ENCODE results near the gene TBC1D22B.
"Not testable (repeated sequence)": the region's sequence is repeated elsewhere in the genome, so short reads cannot be mapped to it uniquely, and the experiment has no call there.

TBC1D22B gene

DNA sequence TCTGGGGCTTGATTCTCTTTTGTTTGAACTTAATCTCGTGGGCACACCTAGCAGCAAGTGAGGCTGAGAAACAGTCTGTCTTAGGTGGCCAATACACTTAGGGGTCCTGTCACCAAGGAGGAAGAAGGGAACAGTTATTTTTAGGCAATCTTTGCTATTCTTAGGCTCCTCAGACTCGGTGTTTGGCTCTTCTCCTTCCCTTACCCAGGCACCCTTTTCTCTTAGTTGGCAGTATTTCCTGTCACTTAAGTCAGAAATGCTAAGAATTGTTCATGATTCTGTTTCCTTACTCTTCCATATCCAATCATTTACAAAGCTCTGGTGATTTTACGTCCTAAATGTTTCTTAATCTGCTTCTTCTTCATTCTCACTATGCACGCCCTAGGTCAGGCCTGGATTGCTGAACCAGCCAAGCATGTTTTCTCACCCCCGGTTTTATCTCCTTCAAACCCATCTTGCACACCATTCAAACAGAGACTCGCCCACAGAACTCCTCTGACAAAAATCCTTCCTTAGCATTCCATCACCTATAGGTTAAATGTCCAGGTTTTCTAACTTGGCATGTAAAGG lies 45.6 kb downstream of the TBC1D22B start:
- DNase-seq (ENCODE audit: low read depth), result no peak

GRCh38 chr6:37303891-37304503 lies 46.4 kb downstream of the TBC1D22B start:
- DNase-seq (ENCODE audit: low read depth), result no peak

GRCh38 chr6:37304766-37305165 lies 47.2 kb downstream of the TBC1D22B start:
- no peak for DNase-seq (ENCODE audit: low read depth)

GRCh38 chr6:37305841-37306425 lies 48.4 kb downstream of the TBC1D22B start:
- DNase-seq (ENCODE audit: low read depth), result no peak

DNA sequence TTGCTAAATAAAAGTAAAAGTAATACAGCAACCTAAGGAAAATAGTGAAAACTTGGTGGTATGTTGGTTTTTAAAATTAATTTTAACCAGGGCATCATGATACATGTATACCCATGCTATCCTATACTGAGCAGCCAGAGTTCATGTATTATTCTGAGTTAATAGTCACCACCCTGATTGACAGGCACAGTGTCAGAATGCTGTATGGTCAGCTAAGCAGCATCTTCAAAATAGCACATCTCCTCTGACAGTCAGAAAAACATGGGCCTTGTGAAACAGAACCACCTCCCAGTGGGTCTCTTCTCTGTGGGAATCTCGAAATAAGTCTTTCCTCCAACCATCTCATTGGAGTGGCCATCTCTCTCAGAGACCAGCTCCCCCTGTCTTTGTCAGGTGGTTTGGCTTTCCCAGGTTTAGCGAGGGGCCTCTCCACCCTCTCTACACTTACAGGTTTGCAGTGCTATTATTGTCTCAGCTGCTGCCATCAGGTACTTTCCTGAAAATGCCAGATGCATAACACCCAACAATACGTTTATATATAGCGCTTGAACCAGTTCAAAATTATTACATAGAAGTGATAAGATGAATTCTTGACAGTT lies 49.2 kb downstream of the TBC1D22B start:
- DNase-seq (ENCODE audit: low read depth), result no peak

DNA sequence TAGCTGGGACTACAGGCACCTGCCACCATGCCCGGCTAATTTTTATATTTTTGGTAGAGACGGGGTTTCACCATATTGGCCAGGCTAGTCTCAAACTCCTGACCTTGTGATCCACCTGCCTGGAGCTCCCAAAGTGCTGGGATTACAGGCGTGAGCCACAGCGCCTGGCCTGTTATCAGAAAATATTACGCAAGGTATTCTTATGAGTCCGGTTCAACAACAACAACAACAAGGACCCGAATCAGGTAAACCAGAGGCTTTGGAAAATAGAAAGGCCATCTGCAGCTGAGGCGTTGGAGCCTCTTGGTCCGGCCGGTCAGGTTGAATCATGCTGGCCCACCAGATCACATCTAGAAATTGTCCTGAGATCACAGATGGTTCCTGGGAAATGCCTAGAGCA lies 49.9 kb downstream of the TBC1D22B start:
- not testable (repeated sequence) for DNase-seq (ENCODE audit: low read depth)

- DNase-seq (ENCODE audit: low read depth), result no peak
Measured at GRCh38 chr6:37308069-37308815, 50.7 kb downstream of the TBC1D22B start.

GRCh38 chr6:37309046-37309445 lies 51.5 kb downstream of the TBC1D22B start:
- no peak for DNase-seq (ENCODE audit: low read depth)

DNA sequence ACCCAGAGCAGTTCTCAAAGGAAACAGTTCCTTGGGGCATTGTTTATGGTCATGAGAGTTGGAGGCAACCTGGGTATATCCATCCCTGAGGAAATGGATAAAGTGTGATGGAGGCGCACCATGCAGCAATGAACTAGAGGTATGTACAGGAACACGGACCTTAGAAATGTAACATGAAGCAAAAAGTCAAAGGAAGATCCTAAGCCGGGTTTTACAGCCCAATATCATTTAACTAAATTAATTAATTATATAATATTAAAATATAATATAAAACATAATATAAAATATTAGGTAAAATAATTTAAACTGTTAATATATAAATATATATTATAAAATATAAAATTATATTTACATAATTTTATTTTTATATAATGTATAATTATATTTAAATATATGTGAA lies 52.1 kb downstream of the TBC1D22B start:
- no peak for DNase-seq (ENCODE audit: low read depth)

- no peak for DNase-seq (ENCODE audit: low read depth)
Measured at GRCh38 chr6:37310966-37311365, 53.4 kb downstream of the TBC1D22B start.

GRCh38 chr6:37311741-37312473 lies 54.3 kb downstream of the TBC1D22B start:
- no peak for DNase-seq (ENCODE audit: low read depth)

DNA sequence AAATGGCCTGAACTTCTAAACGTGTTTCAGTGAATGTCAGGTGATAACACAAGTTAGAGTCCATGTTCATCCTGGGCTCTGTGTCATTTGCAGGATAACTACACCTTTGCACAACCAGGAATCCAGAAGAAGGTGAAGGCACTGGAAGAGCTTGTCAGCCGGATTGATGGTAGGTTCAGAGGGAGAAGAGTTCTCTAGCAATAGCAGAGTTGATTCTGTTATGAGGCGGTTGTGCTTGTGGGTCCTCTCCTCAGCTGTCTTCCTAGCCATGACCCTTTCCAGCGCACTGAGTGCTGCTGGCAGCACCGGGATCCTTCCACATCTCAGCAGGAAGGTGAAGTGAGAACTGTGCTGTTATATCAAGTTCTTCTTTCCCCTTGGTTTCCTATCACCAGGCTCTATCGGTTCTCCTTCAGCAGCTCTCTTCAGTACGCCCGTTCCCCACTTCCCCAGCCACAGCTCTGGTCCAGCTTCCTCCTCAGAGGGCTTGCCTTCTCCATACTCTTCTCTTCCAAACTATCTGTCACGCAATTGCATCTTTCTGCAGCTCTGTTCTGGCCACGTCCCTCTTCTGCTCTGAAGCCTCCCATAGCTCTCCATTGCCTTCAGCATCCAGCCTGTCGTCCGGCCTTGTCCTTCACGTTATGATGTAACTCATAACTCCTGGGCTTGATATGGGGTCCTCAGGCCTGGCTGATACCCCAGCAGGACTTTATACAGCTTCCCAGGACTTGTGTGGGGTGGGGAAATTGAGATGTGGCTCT lies 56.3 kb downstream of the TBC1D22B start:
- no peak for DNase-seq (ENCODE audit: low read depth)

- DNase-seq (ENCODE audit: low read depth), result no peak
Measured at GRCh38 chr6:37314487-37315156, 57.0 kb downstream of the TBC1D22B start.

DNA sequence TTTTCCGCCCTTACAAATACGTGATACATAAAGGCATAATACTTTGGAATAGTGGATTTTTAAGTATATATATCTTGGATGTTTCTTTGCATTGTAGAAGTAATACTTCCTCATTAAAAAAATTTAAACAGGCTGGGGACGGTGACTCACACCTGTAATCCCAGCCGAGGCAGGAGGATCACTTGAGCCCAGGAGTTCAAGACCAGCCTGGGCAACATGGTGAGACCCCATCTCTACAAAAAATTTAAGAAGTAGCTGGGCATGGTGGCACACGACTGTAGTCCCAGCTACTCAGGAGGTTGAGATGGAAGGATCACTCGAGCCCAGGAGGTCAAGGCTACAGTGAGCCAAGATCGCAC lies 57.6 kb downstream of the TBC1D22B start:
- no peak for DNase-seq (ENCODE audit: low read depth)

- DNase-seq (ENCODE audit: low read depth), result no peak
Measured at GRCh38 chr6:37316071-37316470, 58.5 kb downstream of the TBC1D22B start.

DNA sequence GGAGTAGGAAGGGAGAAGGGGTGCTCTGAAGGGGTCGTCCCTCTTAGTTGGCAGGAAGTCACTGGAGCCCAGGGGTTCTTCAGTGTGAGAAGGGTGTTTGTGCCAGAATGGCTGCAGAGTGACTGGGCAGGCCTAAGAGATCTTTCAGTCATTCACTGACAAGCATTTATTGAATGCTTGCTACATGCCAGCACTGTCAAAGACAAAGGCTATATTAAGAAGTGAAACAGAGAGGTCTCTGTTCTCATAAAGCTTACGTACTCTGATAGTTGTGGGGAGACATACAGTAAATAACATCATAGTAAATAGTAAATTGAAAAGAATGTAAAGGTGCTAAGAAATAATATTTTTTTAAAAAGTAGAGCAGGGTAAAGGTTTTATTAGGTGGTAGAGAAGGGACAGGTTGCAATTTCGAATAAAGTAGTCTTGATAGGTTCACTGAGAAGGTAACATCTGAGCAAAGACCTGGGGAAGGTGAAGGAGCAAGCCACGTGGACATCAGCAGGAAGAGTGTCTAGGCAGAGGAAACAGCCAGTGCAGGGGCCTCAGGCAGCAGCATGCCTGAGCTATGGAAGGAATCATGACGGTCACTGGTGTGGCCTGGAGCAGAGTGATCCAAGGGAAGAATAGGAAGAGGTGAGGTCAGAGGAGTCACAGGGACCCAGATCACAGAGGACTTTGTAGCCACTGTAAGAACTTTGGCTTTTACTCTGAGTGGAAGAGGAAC lies 59.9 kb downstream of the TBC1D22B start:
- no peak for DNase-seq (ENCODE audit: low read depth)

- no peak for DNase-seq (ENCODE audit: low read depth)
Measured at GRCh38 chr6:37319156-37319555, 61.6 kb downstream of the TBC1D22B start.

- no peak for DNase-seq (ENCODE audit: low read depth)
Measured at GRCh38 chr6:37319856-37320480, 62.4 kb downstream of the TBC1D22B start.

- DNase-seq (ENCODE audit: low read depth), result no peak
Measured at GRCh38 chr6:37320646-37321045, 63.1 kb downstream of the TBC1D22B start.

DNA sequence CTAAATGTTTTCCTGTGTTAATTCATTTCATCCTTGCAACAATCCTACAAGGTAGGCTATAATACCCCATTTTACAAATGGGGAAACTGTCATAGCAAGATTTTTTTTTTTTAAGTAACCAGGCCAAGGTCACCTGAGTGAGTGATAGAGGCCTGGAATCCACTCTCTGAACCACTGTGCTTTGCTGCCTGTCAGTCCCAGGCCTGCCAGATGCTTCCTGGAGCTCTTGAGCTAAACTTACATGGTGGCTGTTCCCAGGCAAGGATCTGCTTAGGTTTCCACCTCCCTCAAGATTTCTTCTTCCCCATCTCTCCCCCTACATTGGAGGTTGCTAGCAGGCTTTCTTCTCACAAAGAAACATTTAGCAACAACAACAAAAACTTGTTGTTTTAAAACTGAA lies 63.5 kb downstream of the TBC1D22B start:
- DNase-seq (ENCODE audit: low read depth), result no peak
